GM12891 (cell line): ENCODE data around the gene DMWD. TPM values are rescaled to one million over a fixed set of nuclear protein-coding genes. Genes with fewer than 3 reads are reported as not detected.

Source experiments
- DNase-seq: peaks from one replicate; pipeline ENCODE4 v3.0.0; 2011; ENCODE audit warnings: low spot score; ENCODE audit not compliant: insufficient read length
- FAIRE-seq: peaks from 2 replicates; lab custom pipeline; 2011; peaks lifted over from hg19 to GRCh38; lab: Jason Lieb, UNC
- PAX5 ChIP-seq: IDR thresholded peaks from 2 replicates; pipeline ENCODE4 v1.6.1; 2011; ENCODE audit warnings: low read length, moderate library complexity, mild to moderate bottlenecking; ENCODE audit not compliant: insufficient read depth, severe bottlenecking
- POLR2A ChIP-seq: IDR thresholded peaks from 2 replicates; pipeline ENCODE4 v1.6.1; 2011; ENCODE audit warnings: low read depth, low read length, control low read depth
- POLR2AphosphoS5 ChIP-seq: IDR thresholded peaks from 2 replicates; pipeline ENCODE4 v1.6.1; 2011; ENCODE audit warnings: low read depth, low read length, control low read depth
- POU2F2 ChIP-seq: IDR thresholded peaks from 2 replicates; pipeline ENCODE4 v1.6.1; 2011; ENCODE audit warnings: low read depth, mild to moderate bottlenecking, control low read depth, low read length, moderate library complexity
- SPI1 ChIP-seq: IDR thresholded peaks from 2 replicates; pipeline ENCODE4 v1.6.1; 2011; ENCODE audit warnings: low read depth, low read length, control low read depth
- TAF1 ChIP-seq: IDR thresholded peaks from 2 replicates; pipeline ENCODE4 v1.6.1; 2011; ENCODE audit warnings: low read depth, low read length, control low read depth
- polyA plus RNA-seq: library from polyadenylated mRNA; unstranded; fragments of >200 nt; gene quantifications from one replicate; pipeline ENCODE4 v1.2.1, GENCODE V29; 2012; ENCODE audit warnings: low read depth, missing spikeins, inconsistent platforms; ENCODE audit not compliant: missing spikeins

DMWD gene
- 25.7 TPM for polyA plus RNA-seq

GRCh38 chr19:45792470-45793177 is at the start of gene DMWD:
DMWD (minus strand) TSS chr19:45792845; CDS start chr19:45792756, 89 bp downstream.
- TF ChIP-seq PAX5 (peak; percentile 4), TAF1 (peak; percentile 60; the same call in 1 of the 2 replicates), POLR2AphosphoS5 (peak; percentile 54; the same call in 1 of the 2 replicates), SPI1 (no peak), POLR2A (peak; percentile 72)
- FAIRE-seq (peak; percentile 99), DNase-seq (peak; percentile 97)

- DNase-seq (no peak), FAIRE-seq (no peak)
- TF ChIP-seq PAX5 (no peak), POU2F2 (no peak), POLR2AphosphoS5 (no peak), POLR2A (no peak), TAF1 (no peak), SPI1 (no peak)
These were observed 49.6 kb upstream of the DMWD start for GRCh38 chr19:45842198-45842597.

GRCh38 chr19:45834970-45835369 is 42.3 kb upstream of the DMWD start:
- DNase-seq = no peak
- FAIRE-seq = no peak

GRCh38 chr19:45828945-45829344 is 36.3 kb upstream of the DMWD start:
- DNase-seq (no peak), FAIRE-seq (no peak)
- no peak for TF ChIP-seq TAF1
- TF ChIP-seq POLR2AphosphoS5 = no peak
- no peak for TF ChIP-seq POU2F2
- no peak for TF ChIP-seq SPI1
- TF ChIP-seq PAX5 = no peak
- TF ChIP-seq POLR2A = no peak

More at GRCh38 chr19:45834970-45835369, 42.3 kb upstream of the DMWD start:
- TF ChIP-seq POLR2AphosphoS5 = no peak
- TF ChIP-seq SPI1 = no peak
- TF ChIP-seq TAF1 = no peak
- TF ChIP-seq POU2F2 = no peak
- no peak for TF ChIP-seq PAX5
- TF ChIP-seq POLR2A = no peak

DNA sequence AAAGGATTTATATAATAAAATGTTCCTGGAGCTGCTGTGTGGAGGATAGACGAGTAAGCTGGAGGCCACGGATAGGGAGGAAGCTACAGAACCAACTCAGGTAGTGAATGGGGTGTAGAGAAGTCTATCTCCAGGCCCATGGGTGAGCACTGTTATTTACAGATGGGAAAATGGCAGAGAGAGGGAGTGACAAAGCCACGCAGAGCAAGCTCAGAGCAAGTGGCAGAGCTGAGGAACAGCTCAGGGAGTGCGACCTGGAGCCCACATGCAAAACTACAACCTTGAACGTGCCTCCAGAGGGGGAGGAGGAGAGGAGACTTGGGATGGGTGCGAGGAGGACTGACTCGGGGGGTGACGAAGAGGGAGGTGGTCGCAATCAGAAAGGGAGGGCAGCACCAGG is 35.9 kb upstream of the DMWD start:
- TF ChIP-seq POU2F2 (no peak), POLR2AphosphoS5 (no peak; the same call in 1 of the 2 replicates), PAX5 (no peak), SPI1 (no peak), TAF1 (no peak), POLR2A (no peak)
- no peak for DNase-seq
- no peak for FAIRE-seq

GRCh38 chr19:45827459-45828093 is 34.9 kb upstream of the DMWD start:
- DNase-seq (no peak), FAIRE-seq (no peak)
- TF ChIP-seq PAX5 (no peak), POU2F2 (no peak), TAF1 (no peak), SPI1 (no peak), POLR2A (no peak; the same call in 1 of the 2 replicates), POLR2AphosphoS5 (no peak)

- FAIRE-seq = no peak
- no peak for TF ChIP-seq POLR2A
- no peak for TF ChIP-seq POU2F2
- TF ChIP-seq PAX5 = no peak
- TF ChIP-seq TAF1 = no peak
- TF ChIP-seq POLR2AphosphoS5 = no peak
- no peak for TF ChIP-seq SPI1
These were observed 34.3 kb upstream of the DMWD start for GRCh38 chr19:45826934-45827333.

GRCh38 chr19:45825917-45826893 is 33.6 kb upstream of the DMWD start:
- TF ChIP-seq PAX5 (no peak), POLR2A (no peak), POU2F2 (no peak), POLR2AphosphoS5 (no peak), TAF1 (no peak), SPI1 (no peak)
- DNase-seq (no peak), FAIRE-seq (no peak)

More at GRCh38 chr19:45826934-45827333, 34.3 kb upstream of the DMWD start:
- DNase-seq = no peak

DNA sequence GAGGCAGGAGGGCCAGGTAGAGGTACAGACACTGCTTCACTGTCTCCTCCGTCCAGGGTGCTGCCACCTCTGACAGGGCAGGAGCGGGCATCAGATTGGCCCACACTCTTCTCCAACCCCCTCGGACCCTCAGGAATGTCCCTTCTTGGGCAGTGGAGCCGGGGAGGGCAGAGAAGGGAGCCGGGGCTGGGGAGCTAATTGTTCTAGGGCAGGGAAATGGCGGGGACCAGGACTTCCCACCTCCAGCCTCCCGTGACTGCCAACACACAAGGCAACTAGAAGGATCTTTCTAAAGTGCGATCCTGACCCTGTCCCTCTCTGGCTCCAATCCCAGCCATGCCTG is 32.6 kb upstream of the DMWD start:
- FAIRE-seq (no peak), DNase-seq (no peak)
- no peak for TF ChIP-seq POLR2A
- TF ChIP-seq SPI1 = no peak
- no peak for TF ChIP-seq POU2F2
- no peak for TF ChIP-seq PAX5
